ENCODE results near the gene CAPN10.

The CAPN10 gene

DNA sequence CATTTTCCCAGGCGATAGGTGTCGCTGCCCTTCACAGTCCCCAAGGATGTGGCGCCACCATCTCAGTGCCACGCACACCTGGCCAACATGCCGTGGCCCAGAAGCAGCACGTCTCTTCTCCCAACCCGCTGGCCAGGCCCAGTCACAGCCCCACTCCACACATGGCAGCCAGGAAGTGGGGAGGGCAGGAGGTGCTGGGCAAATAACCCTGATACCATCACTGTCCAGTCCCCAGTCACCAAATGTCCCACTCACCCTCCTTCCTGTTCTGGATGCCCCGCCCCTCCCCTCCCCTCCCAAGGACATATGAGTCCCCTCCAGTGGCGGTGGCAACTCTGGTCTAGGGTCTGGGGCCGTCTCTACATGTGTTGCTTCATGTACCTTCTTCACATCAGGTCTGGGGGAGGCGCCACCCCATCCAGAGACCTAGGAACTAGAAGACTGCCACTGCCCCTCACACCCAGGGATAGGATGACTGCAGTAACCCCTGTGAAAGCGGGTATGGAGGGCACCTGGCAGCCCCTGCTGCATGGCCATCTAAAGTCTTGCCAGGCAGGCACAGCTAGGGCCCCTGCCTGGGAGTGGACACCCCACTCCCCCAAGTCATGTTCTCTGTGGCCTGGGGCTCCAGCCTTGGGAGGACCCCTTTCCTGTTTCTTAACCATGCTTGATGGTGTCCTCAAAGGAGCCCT, 7.3 kb upstream of the CAPN10 start:
- H3K27me3 ChIP-seq (ENCODE audit: insufficient read depth, low read depth) = no peaks in the 10 kb centered on the region
- H3K4me1 ChIP-seq (ENCODE audit: low read depth, poor library complexity, severe bottlenecking) = peaks cover 82% of the 10 kb centered on the region
- peak overlapping the region; percentile 64 for H3K4me2 ChIP-seq
- no peak overlapping the region for H3K4me3 ChIP-seq (IDR thresholded peaks at IDR 0.05; ENCODE audit: insufficient read depth, low read depth, low read length)
- H3K9ac ChIP-seq = peak overlapping the region; percentile 65
- no peaks in the 10 kb centered on the region for H3K36me3 ChIP-seq (ENCODE audit: insufficient read depth)
- H3K79me2 ChIP-seq (ENCODE audit: insufficient read depth, low read depth) = peaks cover 27% of the 10 kb centered on the region; the same call in 1 of the 2 replicates
- H3K27ac ChIP-seq = peak overlapping the region; percentile 97
- H4K20me1 ChIP-seq (ENCODE audit: insufficient read depth) = no peaks in the 10 kb centered on the region
- H2AFZ ChIP-seq (ENCODE audit: low read depth) = no peak overlapping the region
- TF ChIP-seq, protein P1, sequence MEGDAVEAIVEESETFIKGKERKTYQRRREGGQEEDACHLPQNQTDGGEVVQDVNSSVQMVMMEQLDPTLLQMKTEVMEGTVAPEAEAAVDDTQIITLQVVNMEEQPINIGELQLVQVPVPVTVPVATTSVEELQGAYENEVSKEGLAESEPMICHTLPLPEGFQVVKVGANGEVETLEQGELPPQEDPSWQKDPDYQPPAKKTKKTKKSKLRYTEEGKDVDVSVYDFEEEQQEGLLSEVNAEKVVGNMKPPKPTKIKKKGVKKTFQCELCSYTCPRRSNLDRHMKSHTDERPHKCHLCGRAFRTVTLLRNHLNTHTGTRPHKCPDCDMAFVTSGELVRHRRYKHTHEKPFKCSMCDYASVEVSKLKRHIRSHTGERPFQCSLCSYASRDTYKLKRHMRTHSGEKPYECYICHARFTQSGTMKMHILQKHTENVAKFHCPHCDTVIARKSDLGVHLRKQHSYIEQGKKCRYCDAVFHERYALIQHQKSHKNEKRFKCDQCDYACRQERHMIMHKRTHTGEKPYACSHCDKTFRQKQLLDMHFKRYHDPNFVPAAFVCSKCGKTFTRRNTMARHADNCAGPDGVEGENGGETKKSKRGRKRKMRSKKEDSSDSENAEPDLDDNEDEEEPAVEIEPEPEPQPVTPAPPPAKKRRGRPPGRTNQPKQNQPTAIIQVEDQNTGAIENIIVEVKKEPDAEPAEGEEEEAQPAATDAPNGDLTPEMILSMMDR (conservative IDR thresholded peaks at IDR 0.05; ENCODE audit: low read depth, low read length) = no peak

GRCh38 chr2:240579771-240580614, 6.5 kb upstream of the CAPN10 start:
- Histone ChIP-seq H3K79me2 (ENCODE audit: insufficient read depth, low read depth) (peaks cover 27% of the 10 kb centered on the region; the same call in 1 of the 2 replicates), H3K9ac (peak overlapping the region; percentile 65; the same call in 1 of the 2 replicates), H3K4me2 (peak overlapping the region; percentile 64), H3K36me3 (ENCODE audit: insufficient read depth) (no peaks in the 10 kb centered on the region), H3K4me3 (IDR thresholded peaks at IDR 0.05; ENCODE audit: insufficient read depth, low read depth, low read length) (no peak overlapping the region), H3K27ac (peak overlapping the region; percentile 97), H3K27me3 (ENCODE audit: insufficient read depth, low read depth) (no peaks in the 10 kb centered on the region), H4K20me1 (ENCODE audit: insufficient read depth) (no peaks in the 10 kb centered on the region), H3K4me1 (ENCODE audit: low read depth, poor library complexity, severe bottlenecking) (peaks cover 88% of the 10 kb centered on the region), H2AFZ (ENCODE audit: low read depth) (no peak overlapping the region)
- TF ChIP-seq, protein P1 (conservative IDR thresholded peaks at IDR 0.05; ENCODE audit: low read depth, low read length) = peak; percentile 76

DNA sequence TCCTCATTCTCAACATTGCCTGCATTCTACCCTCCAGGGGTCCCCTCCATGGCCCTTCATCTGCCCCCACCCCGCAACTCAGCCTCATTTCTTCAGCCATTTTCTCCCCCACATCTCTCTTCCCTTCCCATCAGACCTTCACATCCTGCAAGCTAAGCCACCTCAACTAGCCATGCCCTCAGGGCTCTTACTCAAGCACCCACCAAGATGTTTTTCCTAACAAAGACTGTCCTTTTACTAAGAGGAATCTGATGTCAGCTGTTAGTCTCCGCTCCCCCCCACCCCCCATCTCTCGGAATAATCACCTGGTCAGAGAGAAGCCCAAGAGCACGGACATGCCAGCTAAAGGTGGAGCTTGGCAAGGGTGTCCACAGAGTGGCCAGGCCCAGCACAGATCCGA, 4.7 kb upstream of the CAPN10 start:
- Histone ChIP-seq H3K27ac (no peak overlapping the region), H3K36me3 (ENCODE audit: insufficient read depth) (no peaks in the 10 kb centered on the region), H3K4me2 (no peak overlapping the region), H3K4me3 (IDR thresholded peaks at IDR 0.05; ENCODE audit: insufficient read depth, low read depth, low read length) (no peak overlapping the region), H3K9ac (no peak overlapping the region), H4K20me1 (ENCODE audit: insufficient read depth) (no peaks in the 10 kb centered on the region), H3K27me3 (ENCODE audit: insufficient read depth, low read depth) (no peaks in the 10 kb centered on the region), H3K4me1 (ENCODE audit: low read depth, poor library complexity, severe bottlenecking) (peaks cover 82% of the 10 kb centered on the region), H3K79me2 (ENCODE audit: insufficient read depth, low read depth) (peaks cover 27% of the 10 kb centered on the region; the same call in 1 of the 2 replicates), H2AFZ (ENCODE audit: low read depth) (no peak overlapping the region)
- TF ChIP-seq, protein P1 (conservative IDR thresholded peaks at IDR 0.05; ENCODE audit: low read depth, low read length) = no peak

DNA sequence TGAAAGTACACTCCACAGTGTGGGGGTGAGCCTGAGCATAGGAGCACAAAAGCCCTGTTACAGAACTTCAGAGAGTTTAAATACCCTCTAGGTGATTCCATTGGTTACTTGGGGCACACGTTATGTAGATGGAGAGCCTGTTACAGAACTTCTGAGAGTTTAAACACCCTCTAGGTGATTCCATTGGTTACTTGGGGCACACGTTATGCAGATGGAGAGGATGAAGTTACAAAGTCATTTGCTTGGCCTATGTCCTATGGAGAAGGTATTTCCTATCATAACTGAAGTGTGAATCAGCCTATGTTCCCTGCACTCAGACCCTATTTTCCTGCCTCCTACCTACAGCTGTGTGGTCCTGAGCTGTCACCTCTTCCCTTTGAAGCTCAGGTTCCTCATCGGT, 3.8 kb upstream of the CAPN10 start:
- Histone ChIP-seq H2AFZ (ENCODE audit: low read depth) (no peak overlapping the region), H4K20me1 (ENCODE audit: insufficient read depth) (no peaks in the 10 kb centered on the region), H3K79me2 (ENCODE audit: insufficient read depth, low read depth) (peaks cover 31% of the 10 kb centered on the region), H3K36me3 (ENCODE audit: insufficient read depth) (no peaks in the 10 kb centered on the region), H3K4me3 (IDR thresholded peaks at IDR 0.05; ENCODE audit: insufficient read depth, low read depth, low read length) (no peak overlapping the region), H3K27ac (no peak overlapping the region), H3K27me3 (ENCODE audit: insufficient read depth, low read depth) (no peaks in the 10 kb centered on the region), H3K4me2 (peak overlapping the region; percentile 70; the same call in 1 of the 2 replicates), H3K4me1 (ENCODE audit: low read depth, poor library complexity, severe bottlenecking) (peaks cover 72% of the 10 kb centered on the region), H3K9ac (no peak overlapping the region)
- TF ChIP-seq, protein P1 (conservative IDR thresholded peaks at IDR 0.05; ENCODE audit: low read depth, low read length) = no peak

All from KMS-11 (cell line).